ENCODE results near the gene PTP4A2.

- TF ChIP-seq CTCF (IDR thresholded peaks at IDR 0.05) = no peak
- TF ChIP-seq EP300 (IDR thresholded peaks at IDR 0.05) = no peak
These were observed 60.1 kb downstream of the PTP4A2 start for GRCh38 chr1:31878058-31878457.

Data from tibial nerve (tissue), 4 donors.